GM23338 (cell line): Measurements from ENCODE around the gene KCTD7. TPM values are rescaled to one million over a fixed set of nuclear protein-coding genes. Genes with fewer than 3 reads are reported as not detected.

ENCODE experiments used
- ATAC-seq: fragments of 200-7000 bp; cut with Tn5 transposase; 3 replicates; pipeline ENCODE4 v1.9.1; 2020
- DNase-seq: peaks from one replicate; pipeline ENCODE4 v3.0.0-alpha.2; 2015; ENCODE audit warnings: low spot score
- H2AFZ ChIP-seq: fragments of 200-600 bp; sonication (generic); 2 replicates; pipeline ENCODE4 v1.8.0; 2016; ENCODE audit warnings: antibody characterized with exemption, mild to moderate bottlenecking, moderate library complexity
- H3F3A ChIP-seq: fragments of 200-600 bp; sonication (generic); replicated peaks from 2 replicates; pipeline ENCODE4 v1.8.0; 2017; ENCODE audit warnings: antibody characterized with exemption, mixed run types, low read depth
- H3K27ac ChIP-seq: fragments of 200-600 bp; sonication (generic); 2 replicates; pipeline ENCODE4 v1.6.1; 2016; ENCODE audit warnings: low read depth
- H3K27me3 ChIP-seq: fragments of 200-600 bp; sonication (generic); 2 replicates; pipeline ENCODE4 v1.8.0; 2016; ENCODE audit warnings: mild to moderate bottlenecking, mixed run types, moderate library complexity; ENCODE audit not compliant: insufficient read depth
- H3K36me3 ChIP-seq: fragments of 200-600 bp; sonication (generic); 2 replicates; pipeline ENCODE4 v1.8.0; 2016; ENCODE audit warnings: mild to moderate bottlenecking; ENCODE audit not compliant: insufficient read depth
- H3K4me1 ChIP-seq: fragments of 200-600 bp; sonication (generic); 2 replicates; pipeline ENCODE4 v1.8.0; 2016; ENCODE audit warnings: mild to moderate bottlenecking, moderate library complexity; ENCODE audit not compliant: insufficient read depth
- H3K4me2 ChIP-seq: fragments of 200-600 bp; sonication (generic); 2 replicates; pipeline ENCODE4 v1.7.1; 2017; ENCODE audit warnings: mixed run types
- H3K4me3 ChIP-seq: fragments of 200-600 bp; sonication (generic); 2 replicates; pipeline ENCODE4 v1.6.1; 2016; ENCODE audit warnings: mixed run types
- H3K79me2 ChIP-seq: fragments of 200-600 bp; sonication (generic); replicated peaks from 2 replicates; pipeline ENCODE4 v1.8.0; 2017; ENCODE audit warnings: mild to moderate bottlenecking; ENCODE audit not compliant: insufficient read depth
- H3K9me2 ChIP-seq: fragments of 200-600 bp; sonication (generic); 2 replicates; pipeline ENCODE4 v1.8.0; 2017; ENCODE audit not compliant: insufficient read depth
- H4K20me1 ChIP-seq: fragments of 200-600 bp; sonication (generic); replicated peaks from 2 replicates; pipeline ENCODE4 v1.8.0; 2017; ENCODE audit warnings: mild to moderate bottlenecking; ENCODE audit not compliant: insufficient read depth
- H3K27ac Mint-ChIP-seq: 2 replicates; pipeline ENCODE4 v1.8.0; 2020; ENCODE audit warnings: inconsistent platforms, mild to moderate bottlenecking, moderate library complexity, mixed read lengths
- H3K27me3 Mint-ChIP-seq: 3 replicates; pipeline ENCODE4 v1.8.0; 2022; ENCODE audit warnings: low read depth, mild to moderate bottlenecking, moderate library complexity, mixed read lengths, inconsistent platforms; ENCODE audit not compliant: insufficient read depth, poor library complexity
- H3K36me3 Mint-ChIP-seq: 3 replicates; pipeline ENCODE4 v1.8.0; 2021; ENCODE audit warnings: low read depth, mild to moderate bottlenecking, inconsistent platforms, moderate library complexity, mixed read lengths
- H3K4me1 Mint-ChIP-seq: 3 replicates; pipeline ENCODE4 v1.8.0; 2020; ENCODE audit warnings: mild to moderate bottlenecking, inconsistent platforms, mixed read lengths
- H3K4me3 Mint-ChIP-seq: 3 replicates; pipeline ENCODE4 v1.8.0; 2021; ENCODE audit warnings: moderate library complexity, mild to moderate bottlenecking, inconsistent platforms, mixed read lengths
- H3K9me3 Mint-ChIP-seq: 3 replicates; pipeline ENCODE4 v1.8.0; 2020; ENCODE audit warnings: moderate library complexity, mild to moderate bottlenecking, inconsistent platforms, mixed read lengths
- CREB1 ChIP-seq: fragments of 250-450 bp; sonication (Bioruptor Pico); IDR thresholded peaks from 2 replicates; pipeline ENCODE4 v1.5.0; 2020; ENCODE audit warnings: low read depth, mild to moderate bottlenecking, moderate library complexity
- EZH2phosphoT487 ChIP-seq: fragments of 200-600 bp; sonication (generic); IDR thresholded peaks from one replicate; pipeline ENCODE4 v1.8.1; 2018; ENCODE audit warnings: antibody characterized with exemption; ENCODE audit not compliant: unreplicated experiment
- JUNB ChIP-seq: IDR thresholded peaks from one replicate; pipeline ENCODE4 v1.6.1; 2016; ENCODE audit warnings: antibody characterized with exemption; ENCODE audit not compliant: unreplicated experiment
- NANOG ChIP-seq: IDR thresholded peaks from 2 replicates; pipeline ENCODE4 v1.6.1; 2016; ENCODE audit warnings: antibody characterized with exemption, borderline replicate concordance
- REST ChIP-seq: IDR thresholded peaks from one replicate; pipeline ENCODE4 v1.6.1; 2018; ENCODE audit warnings: antibody characterized with exemption; ENCODE audit not compliant: unreplicated experiment
- ZNF331 ChIP-seq: fragments of 250-450 bp; sonication (Bioruptor Pico); IDR thresholded peaks from 2 replicates; pipeline ENCODE4 v1.5.0; 2020; ENCODE audit warnings: low read depth, mild to moderate bottlenecking, moderate library complexity
- ZNF462 ChIP-seq: fragments of 250-450 bp; sonication (Bioruptor Pico); IDR thresholded peaks from 2 replicates; pipeline ENCODE4 v1.5.0; 2020; ENCODE audit warnings: mild to moderate bottlenecking, moderate library complexity
- polyA plus RNA-seq: library from polyadenylated mRNA; unstranded; fragments of >200 nt; fragmentation: Nextera tagmentation; extraction: Ambion mirVana; gene quantifications from 2 replicates; pipeline ENCODE4 v1.2.1, GENCODE V29; 2016
- total RNA-seq: library from RNA; depleted of rRNA; stranded (reverse); fragments of >200 nt; shearing (Covaris generic); gene quantifications from 2 replicates; pipeline ENCODE4 v1.2.3, GENCODE V29; 2014
- TF ChIP-seq, protein P1 (sequence below), 2 experiments: fragments of 200-600 bp in 1 of 2; sonication (generic) in 1 of 2; conservative IDR thresholded peaks; 2 replicates each; pipeline versions ENCODE4 v1.5.1 to v1.6.1; 2016 to 2017; ENCODE audit warnings: antibody characterized with exemption in 2 of 2, low read depth in 2 of 2, mild to moderate bottlenecking in 2 of 2, moderate library complexity in 1 of 2
- TF ChIP-seq, protein P2 (sequence below): IDR thresholded peaks from 2 replicates; pipeline ENCODE4 v1.6.1; 2016; ENCODE audit warnings: antibody characterized with exemption

Gene KCTD7
- total and polyA plus RNA-seq, 2 experiments from 2014 or later, result 3.7 to 21.0 TPM

DNA sequence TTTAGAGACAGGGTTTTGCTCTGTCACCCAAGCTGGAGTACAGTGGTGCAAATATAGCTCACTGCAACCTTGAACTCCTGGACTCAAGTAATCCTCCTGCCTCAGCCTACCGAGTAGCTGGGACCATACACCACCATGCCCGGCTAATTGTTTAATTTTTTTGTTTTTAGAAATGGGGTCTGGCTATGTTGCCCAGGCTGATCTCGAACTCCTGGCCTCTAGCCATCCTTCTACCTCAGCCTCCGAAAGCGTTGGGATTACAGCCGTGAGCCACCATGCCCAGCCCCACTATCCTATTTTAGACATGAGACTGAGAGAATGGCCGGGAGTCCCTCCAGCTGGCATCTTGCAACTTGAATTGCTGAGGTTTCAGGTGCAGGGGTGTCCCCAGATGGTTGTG is 39.4 kb downstream of the KCTD7 start (continued):
- TF ChIP-seq ZNF462 (CRISPR knock-in tag) (no peak), NANOG (no peak)
- TF ChIP-seq, protein P1, sequence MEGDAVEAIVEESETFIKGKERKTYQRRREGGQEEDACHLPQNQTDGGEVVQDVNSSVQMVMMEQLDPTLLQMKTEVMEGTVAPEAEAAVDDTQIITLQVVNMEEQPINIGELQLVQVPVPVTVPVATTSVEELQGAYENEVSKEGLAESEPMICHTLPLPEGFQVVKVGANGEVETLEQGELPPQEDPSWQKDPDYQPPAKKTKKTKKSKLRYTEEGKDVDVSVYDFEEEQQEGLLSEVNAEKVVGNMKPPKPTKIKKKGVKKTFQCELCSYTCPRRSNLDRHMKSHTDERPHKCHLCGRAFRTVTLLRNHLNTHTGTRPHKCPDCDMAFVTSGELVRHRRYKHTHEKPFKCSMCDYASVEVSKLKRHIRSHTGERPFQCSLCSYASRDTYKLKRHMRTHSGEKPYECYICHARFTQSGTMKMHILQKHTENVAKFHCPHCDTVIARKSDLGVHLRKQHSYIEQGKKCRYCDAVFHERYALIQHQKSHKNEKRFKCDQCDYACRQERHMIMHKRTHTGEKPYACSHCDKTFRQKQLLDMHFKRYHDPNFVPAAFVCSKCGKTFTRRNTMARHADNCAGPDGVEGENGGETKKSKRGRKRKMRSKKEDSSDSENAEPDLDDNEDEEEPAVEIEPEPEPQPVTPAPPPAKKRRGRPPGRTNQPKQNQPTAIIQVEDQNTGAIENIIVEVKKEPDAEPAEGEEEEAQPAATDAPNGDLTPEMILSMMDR (conservative IDR thresholded peaks at IDR 0.05; ENCODE audit: low read depth in 2 of 2), result no peak

DNA sequence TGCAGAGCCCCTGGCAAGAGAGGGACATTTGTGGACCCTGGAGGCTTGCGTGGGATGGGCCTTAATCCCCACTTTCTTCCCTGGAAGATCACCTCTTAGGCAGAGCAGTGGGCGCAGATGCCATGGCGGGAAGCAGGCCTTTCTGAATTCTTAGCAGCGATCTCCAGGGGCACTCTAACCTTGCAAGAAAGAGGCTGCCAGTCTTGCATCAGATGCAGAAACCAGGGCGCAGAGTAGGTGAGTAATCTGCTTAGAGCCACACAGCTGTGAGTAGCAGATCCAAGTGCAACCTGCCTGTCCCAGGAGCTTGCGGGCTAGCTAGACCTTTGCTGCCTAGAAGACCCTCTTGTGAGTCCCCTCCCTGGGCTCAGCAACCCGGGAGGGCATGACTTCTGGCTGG is 40.0 kb downstream of the KCTD7 start:
- H3K4me1 Mint-ChIP-seq, result no peaks in the 10 kb centered on the region
- H3K27ac ChIP-seq, result no peak overlapping the region
- no peak for ATAC-seq
- no peak for TF ChIP-seq JUNB
- no peak for TF ChIP-seq ZNF331 (CRISPR knock-in tag)
- TF ChIP-seq, protein P2, sequence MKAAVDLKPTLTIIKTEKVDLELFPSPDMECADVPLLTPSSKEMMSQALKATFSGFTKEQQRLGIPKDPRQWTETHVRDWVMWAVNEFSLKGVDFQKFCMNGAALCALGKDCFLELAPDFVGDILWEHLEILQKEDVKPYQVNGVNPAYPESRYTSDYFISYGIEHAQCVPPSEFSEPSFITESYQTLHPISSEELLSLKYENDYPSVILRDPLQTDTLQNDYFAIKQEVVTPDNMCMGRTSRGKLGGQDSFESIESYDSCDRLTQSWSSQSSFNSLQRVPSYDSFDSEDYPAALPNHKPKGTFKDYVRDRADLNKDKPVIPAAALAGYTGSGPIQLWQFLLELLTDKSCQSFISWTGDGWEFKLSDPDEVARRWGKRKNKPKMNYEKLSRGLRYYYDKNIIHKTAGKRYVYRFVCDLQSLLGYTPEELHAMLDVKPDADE, result no peak
- TF ChIP-seq CREB1 (CRISPR knock-in tag), result no peak
- TF ChIP-seq EZH2phosphoT487, result no peak
- TF ChIP-seq REST, result no peak

More for the DNA sequence above, 40.0 kb downstream of the KCTD7 start:
- Histone ChIP-seq H3K9me2 (no peaks in the 10 kb centered on the region), H3K4me3 (no peak overlapping the region), H3K79me2 (peaks cover 16% of the 10 kb centered on the region), H3F3A (no peaks in the 10 kb centered on the region), H4K20me1 (peaks cover 5% of the 10 kb centered on the region; the same call in 1 of the 2 replicates), H3K4me2 (no peak overlapping the region), H3K4me1 (no peaks in the 10 kb centered on the region), H3K36me3 (no peaks in the 10 kb centered on the region), H2AFZ (no peak overlapping the region), H3K27me3 (no peaks in the 10 kb centered on the region)
- Mint-ChIP-seq H3K4me3 (no peak overlapping the region), H3K36me3 (peaks cover 12% of the 10 kb centered on the region), H3K9me3 (no peaks in the 10 kb centered on the region), H3K27me3 (peaks cover 8% of the 10 kb centered on the region), H3K27ac (peak overlapping the region; percentile 32; the same call in 1 of the 2 replicates)
- no peak for DNase-seq
